GM18907 (cell line): ENCODE measurements around the gene FNTB.
A peak's percentile ranks its signal among the peaks of the same experiment; 100 is the strongest.

Source experiments
- ATAC-seq: cut with Tn5 transposase; IDR thresholded peaks from one replicate; pipeline ENCODE4 v1.9.1; 2021; ENCODE audit warnings: mild to moderate bottlenecking, moderate library complexity; ENCODE audit not compliant: unreplicated experiment

The FNTB gene

DNA sequence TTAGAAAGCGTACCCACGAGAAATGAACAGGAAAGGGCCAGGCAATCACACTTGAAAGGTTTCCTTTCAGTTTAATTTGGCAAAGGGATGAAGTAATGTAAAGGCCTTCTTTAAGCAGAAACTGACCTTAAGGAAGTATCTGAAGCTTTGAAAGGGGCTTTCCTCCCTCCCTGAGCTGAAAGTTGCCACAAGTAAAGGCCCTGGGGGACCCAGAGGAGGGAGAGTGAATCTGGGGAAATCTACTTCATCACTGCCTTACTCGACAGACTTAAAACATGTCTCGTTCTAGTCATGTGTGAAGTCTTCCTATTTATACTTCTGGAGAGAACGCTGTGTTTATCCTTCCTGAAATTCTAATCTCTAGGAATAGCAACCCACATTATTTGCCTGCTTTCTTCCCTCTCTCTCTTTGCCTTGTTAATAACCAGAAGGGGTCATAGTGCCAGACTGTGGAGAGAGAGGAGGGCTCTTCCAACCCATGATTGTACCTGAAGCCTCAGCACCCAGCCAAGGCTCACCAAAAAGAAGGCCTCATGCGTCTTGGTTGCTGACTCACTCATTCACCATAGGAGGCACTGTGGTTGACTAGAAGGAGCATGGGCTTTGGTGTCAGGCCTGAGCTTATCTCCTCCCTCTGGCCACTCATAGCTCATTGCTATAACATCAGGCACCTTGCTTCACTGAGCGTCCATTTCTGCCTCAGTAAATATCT, 33.9 kb upstream of the FNTB start:
- ATAC-seq = peak; percentile 54

DNA sequence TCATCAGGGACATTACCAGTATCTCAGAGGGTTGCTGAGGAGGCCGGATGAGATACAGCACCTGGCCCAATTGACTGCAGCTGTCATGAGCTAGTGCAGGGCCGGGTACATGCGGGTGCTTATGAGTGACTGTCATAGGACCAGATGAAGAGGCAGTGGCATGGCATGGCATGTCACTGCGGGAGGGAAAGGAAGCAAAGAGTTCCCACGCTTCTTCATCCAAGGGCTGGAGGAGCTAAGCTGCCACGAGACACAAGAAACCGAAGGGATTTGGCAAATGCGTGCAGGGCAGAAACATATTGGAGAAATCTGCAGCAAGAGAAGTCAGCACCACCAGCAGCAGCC, 33.4 kb upstream of the FNTB start:
- no peak for ATAC-seq

DNA sequence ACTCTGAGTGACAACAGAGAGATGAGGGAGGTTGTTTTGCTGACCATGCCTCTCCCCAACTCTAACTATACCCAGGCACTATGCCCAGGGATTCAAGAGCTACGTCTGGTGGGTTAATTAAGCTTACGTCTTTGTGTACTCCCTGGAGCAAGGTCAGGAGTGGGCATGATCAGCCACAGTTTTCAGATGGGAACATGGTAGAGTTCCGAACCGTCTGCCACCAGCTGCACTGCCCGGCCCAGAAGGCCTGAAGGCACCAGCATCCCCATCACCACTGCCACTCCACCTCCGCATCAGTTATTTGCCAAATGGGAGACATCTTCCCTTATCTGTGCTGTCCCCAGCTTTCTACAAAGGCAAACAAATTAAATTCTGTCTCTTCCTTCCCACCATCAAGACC, 33.0 kb upstream of the FNTB start:
- no peak for ATAC-seq

DNA sequence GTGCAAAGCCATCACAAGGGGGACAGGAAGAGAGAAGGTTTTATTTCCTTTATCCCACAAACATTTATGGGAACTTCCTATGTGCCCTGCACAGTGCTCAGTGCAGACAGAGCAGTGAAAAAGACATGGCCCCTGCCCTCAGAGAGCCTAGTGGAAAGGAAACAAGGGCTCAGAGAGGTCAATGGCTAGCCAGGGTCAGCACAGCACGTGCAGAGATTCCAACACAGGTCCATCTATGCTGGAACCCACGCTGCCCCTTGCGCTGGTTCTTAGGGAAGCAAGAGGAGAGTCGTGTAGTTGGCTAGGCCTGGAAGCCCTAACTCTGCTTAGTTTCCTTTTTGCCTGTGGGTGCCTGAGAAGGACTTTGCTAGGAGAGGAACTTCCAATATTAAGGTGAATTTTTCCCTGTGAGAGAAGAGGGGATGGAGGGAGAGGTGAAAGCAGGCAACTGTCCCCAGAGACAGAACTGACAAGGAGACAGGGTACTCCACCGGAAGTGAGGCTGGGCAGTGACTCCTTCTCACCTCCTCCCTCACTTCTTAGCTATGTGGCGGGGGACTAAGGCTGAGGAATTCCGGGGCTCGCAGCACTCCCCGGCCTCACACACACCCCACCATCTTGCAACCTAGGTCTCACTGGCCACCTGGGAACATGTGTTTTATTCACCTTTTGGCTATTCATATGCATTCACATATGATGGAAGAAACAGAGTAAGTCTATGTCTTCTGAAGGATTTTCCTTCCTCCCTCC, 32.0 kb upstream of the FNTB start:
- ATAC-seq = no peak

DNA sequence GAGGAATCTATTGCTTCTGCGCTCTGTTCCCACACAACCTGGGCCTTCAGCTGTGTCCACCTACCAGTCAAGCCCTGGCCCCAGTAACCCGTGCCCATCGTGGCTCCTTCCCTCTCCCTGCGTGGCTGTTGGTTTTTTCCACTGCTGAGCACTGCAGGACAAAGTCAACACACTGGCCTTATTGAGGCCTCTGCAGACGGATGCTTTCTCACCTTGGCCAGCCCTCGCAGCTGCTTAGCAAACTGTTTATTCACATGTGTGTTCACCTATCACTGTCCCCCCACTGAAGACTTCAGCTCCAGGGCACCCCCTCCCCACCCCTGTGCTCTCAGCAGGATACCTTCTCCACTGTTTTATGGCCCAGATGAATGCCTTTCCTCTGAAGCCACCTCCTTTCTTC, 31.4 kb upstream of the FNTB start:
- ATAC-seq = no peak

DNA sequence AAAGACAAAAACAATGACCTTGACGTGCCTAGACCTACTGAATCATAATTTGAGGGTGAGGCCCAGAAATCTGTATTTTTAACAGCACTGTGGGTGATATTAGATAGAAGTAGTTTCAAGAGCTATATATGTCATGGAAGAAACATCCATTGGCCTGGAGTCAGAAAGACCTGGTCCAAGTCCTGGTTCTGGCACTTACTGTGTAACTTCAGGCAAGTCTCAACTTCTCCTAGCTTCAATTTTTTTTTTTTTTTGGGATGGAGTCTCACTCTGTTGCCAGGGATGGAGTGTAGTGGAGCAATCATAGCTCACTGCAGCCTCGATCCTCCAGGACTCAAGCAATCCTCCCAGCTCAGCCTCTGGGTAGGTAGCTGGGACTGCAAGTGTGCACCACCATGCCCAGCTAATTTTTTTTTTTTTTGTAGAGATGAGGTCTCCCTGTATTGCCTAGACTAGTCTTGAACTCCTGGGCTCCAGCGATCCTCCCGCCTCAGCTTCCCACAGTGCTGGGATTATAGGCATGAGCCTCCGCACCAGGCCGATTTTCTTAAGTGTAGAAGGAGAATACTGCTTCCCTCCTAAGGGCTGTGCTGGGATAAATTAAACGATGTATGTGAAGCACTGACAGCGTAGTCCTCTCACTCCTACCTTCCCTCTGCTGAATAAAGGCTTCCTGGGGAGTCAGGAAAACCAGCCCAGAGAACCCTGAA, 29.8 kb upstream of the FNTB start:
- no peak for ATAC-seq

DNA sequence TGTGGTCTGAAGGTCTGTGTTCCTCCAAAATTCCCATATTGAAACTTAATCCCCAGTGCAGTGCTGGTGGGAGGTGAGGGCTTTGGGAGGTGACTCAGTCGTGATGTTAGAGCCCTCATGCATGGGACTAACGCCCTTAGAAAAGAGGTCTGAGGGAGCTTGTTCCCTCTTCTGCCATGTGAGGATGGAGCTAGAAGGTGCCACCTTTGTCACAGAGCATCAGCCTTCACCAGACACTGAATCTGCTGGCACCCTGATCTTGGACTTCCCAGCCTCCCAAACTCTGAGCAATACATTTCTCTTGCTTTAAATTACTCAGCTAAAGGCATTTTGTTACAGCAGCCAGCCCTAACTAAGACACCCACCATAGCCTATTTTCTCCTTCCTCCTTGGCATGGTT, 28.5 kb upstream of the FNTB start:
- ATAC-seq = no peak

DNA sequence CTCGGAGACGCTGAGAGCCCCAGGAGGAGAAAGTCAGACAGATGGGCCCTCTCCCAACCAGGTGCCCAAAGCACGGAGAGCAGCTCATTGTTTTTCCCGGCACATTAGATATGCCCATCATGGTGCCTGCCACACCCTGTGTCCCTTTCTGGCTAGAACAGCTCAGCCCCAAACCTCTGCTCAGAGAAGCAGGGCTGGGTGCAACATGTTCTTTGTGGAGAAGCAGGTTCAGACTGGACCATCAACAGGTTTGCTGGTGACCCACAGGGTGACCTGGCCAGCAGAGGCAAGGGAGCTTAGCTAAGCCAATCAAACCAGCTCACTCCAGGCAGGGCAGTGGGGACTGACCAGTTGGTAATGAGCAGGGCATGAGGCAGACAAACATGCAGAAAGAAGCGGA, 28.0 kb upstream of the FNTB start:
- ATAC-seq = no peak

DNA sequence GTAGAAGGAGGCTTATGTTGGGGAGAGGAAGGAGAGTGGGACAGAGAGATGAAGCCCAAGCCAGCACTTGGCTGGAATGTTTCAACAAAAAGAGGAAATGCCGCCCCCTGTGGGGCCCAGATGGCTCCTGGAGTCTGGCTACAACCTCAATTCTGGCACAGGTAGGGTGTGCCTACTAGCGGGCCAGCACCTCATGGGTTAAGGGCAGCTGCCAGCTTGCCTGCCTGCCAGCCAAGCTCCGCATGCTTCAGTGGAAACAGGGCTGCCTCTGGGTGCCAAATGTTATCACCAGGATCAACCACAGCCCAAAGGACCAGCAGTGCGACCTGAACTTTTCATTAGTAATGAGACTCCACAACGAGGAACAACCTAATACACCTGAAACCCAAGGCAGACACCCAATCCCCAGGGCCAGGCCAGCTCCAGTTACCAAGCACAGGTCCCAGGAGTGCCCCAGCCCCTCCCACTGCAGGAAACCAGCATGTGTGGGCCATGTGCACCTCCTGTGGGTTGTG, 25.9 kb upstream of the FNTB start:
- ATAC-seq = no peak

DNA sequence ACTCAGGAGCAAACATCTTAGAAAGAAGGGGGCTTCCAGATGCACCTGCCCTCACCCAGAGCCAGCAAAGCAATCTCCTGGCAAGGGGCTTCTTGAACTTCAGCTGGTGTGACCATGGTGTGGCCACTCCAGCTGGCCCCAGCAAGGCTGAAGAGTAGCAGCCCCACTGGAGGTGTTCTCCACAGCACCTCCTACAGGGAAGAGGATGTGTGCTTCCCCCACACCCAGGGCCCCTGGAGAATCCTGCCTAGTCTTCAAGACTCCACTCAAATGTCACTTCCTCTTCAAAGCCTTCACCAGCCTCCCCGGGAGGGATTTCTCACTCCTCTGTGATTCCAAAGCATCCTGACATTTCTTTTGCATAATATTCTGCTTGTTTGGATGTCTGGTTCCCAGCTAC, 23.1 kb upstream of the FNTB start:
- no peak for ATAC-seq

DNA sequence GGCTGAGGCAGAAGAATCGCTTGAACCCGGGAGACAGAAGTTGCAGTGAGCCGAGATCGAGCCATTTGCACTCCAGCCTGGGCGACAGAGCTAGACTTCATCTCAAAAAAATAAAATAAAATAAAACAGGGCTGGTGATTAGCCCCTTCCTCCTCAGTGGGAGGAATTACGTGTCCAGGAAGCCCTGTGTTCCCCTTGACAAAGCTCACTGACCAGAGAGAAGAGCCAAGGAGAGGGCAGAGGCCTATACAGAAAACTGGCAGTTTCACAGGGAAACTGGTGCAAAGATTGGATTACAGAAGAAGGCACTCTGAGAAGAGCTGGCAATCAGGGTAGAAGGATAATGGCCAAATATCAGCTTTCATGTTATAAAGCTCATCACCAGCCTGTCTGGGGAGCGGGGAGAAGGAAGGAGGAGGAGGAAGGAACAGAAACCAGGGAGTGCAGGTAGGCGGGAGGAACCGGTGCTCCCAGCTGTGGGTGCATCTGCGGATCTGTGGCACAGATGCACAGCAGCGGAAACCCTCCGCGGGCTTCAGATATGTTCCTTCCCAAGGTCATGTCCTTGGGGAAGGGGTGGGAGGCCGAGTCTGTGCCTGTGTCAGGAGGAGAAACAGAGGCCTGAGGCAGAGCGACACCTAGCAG, 21.2 kb upstream of the FNTB start:
- ATAC-seq = no peak

DNA sequence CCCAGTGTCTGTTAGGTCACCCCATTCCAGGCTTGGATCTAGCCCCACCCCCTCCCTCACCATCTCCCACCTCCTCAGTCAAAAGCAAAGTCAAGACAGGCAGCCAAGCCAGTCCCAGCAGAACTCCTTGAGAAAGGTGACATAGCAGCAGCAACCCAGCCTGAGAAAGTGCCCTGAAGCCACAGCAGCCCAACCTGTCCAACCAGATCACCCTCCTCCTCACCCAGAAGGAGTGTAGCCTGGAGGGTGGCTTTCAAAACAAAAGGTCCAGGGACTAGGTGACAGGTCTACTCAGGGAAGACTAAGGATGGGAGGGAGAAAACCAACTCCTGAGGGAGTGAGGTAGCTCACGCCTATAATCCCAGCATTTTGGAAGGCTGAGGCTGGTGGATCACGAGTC, 19.7 kb upstream of the FNTB start:
- ATAC-seq = no peak

DNA sequence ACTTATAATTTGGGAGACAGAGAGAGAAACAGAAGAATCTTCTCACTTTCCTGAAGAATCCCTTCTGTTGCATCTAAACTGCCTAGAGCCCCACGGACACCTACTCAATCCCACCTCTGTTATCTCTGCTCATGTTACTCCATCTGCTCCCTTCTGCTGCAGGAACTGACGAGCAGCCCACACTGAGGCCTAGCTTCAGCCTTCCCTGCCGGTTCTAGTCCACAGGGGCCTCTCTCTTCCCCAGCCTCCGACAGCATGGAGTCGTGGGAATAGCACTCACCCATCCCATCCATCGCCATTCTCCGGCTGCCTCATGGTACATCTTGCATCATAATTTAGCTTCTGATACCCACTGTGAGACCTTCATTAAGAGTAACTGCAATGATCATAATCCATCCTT, 18.5 kb upstream of the FNTB start:
- no peak for ATAC-seq

DNA sequence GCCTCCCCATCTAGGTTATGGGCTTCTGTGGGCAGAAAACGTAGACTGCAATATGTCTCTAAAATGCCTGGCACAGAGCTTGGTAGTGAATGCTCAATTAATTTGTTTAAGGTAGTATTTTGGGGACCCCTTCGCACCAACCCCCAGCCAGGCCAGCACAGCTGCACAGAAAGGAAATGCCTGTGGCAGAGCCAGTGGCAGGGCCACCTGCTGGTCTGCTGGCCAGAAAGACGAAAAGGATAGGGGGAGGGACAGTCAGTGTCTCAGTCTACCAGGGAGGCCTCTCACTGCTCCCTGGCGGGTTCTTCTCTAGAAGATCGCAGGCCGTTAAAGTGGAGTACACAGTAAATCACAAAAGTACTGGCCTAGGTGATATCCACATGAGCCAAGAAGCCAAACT, 18.0 kb upstream of the FNTB start:
- no peak for ATAC-seq

DNA sequence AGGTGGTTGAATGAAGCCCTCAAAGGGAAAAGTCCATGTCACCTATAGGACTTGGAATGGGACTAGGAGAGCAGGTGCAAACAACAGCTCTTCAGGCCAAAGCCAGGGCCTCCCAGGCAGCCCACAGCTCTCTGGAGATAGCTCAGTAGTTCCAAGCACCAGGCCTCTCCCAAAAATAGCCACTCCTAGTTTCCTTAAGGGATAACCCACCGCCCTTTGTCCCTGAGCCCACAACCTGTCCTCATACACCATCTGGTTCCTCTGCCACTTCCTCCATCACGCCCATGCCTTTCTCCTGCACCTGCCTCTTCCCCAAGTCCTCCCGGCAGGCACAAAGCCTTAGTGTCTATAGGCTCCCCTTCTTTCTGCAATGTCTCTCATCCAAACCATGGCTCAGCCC, 16.7 kb upstream of the FNTB start:
- no peak for ATAC-seq

DNA sequence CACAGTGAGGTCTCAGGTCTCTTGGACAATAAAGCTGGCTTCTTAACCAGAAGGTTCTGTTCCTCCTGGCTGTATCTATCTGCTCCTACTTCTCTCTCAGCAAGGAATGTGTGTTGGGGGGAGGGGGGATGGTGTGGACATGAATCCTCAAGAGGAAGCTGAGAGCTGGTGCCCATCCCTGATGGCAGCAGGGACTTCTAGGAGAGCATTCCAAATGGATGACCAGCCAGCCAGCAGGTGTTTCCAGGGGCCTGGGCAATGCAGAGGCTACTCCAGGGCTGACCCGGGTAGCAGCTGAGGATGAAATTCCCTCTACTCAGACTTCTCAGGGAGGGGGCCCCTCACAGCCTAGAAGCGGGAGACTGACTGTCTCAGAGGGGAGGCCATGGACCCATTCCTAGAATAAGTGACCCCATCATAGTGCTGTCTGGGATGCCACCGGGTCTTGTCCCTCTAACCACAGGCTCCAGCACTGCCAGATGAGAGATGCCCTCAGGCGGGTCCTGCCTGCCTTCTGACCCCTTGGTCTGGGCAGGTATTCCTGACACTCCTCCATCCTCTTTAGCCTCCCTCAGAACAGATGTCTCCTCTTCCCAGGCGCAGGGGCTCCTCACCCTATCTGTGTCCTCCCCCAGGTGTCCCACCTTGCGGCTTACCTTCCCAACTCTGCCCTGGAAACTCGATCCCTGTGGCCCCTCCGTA, 15.8 kb upstream of the FNTB start:
- ATAC-seq = no peak

DNA sequence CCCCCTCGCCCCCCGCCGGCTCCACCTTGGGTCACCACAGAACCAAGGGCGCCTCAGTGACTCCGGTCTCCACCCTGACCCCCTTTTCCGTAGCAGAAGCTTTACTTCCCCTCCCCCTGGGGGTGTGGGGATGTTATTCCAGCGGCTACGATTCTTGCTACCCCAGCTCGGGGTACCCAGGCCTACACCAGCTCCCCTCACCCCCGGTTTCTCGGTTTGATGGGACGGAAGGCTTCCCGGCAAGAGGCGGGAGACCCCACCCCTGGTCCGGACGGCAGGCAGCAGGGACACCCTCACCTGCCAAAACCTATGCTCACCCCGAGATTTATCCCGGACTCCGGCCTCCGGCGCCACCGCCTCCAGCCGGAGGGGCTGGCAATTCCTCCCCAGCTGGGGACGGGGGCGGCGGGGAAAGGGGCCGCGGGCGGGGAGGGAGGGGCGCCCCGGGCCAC, 15.2 kb upstream of the FNTB start:
- ATAC-seq = no peak

DNA sequence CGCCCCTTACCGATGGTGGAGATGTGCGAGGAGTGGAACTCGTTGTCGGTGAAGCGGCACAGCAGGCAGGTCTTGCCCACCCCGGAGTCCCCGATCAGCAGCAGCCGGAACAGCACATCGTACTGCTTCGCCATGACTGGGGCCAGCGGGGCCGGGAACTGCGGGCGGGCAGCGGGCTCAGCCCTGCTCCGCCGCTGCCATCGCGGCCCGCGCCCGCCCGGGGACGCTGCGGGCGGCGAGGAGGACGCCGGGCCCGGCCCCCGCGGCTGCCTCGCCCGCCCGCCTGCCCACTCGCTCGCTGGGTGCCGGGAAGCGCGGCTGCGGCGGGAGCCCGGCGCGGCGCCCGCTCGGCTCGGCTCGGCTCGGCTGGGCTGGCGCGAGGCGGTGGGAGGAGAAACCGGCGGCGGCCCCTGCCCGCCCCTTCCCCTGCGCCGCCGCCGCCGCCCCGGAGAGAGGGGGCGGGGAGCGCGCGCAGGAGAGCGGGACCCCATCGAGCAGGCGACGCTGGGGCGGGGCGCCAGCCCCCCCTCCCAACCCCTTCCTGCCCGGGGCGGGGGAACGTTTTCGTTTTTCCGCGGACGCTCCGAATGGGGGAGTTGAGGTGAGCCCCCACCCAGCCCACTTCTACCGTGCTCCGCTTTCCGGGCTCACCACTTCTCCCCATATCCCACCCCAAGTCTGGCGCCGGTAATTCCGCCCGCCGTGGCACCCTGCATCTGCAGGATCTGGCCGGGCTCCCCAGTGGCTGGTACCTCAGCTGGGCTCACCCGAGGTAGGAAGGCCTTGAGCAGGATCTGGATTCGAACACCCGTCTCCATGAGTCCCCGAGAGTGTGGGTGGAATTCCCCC, 14.5 kb upstream of the FNTB start, which contains the start of gene RAB15:
TSS of gene RAB15 (minus strand) at position 394 of the 849 bp plus-strand sequence. CDS start at position 134, 260 bp downstream.
- peak; percentile 53 for ATAC-seq

DNA sequence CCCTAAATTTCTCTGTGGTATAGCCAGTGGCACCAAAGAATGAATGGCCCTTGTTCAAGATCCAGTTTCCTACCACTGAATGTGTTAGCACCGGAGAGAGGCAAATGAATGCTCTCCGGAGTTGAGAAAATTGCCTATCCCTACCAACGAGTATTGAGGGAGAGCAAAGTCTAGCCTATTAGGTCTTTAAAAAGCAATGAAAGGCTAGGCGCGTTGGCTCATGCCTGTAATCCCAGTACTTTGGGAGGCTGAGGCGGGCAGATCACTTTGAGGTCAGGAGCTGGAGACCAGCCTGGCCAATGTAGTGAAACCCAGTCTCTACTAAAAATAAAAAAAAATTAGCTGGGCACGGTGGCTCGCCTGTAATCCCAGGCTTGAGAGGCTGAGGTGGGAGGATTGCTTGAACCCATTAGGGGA, 13.7 kb upstream of the FNTB start:
- no peak for ATAC-seq

DNA sequence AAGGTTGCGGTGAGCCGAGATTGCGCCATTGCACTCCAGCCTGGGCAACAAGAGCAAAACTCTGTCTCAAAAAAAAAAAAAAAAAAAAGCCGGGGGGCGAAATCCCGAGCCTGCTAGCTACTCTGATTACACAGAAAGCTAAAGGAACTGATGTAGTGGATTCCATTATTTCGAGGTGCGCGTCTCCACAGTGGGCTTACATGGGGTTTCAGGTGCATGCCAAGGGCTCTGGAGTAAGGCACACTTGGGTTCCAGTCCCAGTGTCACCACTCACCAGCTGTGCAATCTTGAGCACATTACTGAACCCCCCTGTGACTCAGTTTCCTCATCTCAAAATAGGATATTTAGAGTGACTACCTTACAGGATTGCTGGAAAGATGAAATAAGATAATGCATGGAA, 12.9 kb upstream of the FNTB start:
- ATAC-seq = no peak
